ENCODE measurements around the gene BANF2. TPM values are rescaled to one million over a fixed set of nuclear protein-coding genes. Genes with fewer than 3 reads are reported as not detected.

The BANF2 gene
- total RNA-seq, 1 experiment from 2014 or later, result not detected

DNA sequence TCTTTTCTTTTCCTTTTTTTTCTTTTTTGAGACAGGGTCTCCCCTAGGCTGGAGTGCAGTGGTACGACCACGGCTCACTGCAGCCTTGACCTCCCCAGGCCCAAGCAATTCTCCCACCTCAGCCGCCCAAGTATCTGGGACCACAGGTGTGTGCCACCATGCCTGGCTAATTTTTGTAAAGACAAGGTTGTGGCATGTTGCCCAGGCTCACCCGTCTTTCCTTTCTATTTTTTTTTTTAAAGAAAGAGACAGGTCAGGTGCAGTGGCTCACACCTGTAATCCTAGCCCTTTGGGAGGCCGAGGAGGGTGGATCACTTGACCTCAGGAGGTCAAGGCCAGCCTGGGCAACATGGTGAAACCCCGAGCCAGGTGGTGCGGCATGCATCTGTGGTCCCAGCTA lies 16.6 kb downstream of the BANF2 start (continued):
- TF ChIP-seq, protein P1, sequence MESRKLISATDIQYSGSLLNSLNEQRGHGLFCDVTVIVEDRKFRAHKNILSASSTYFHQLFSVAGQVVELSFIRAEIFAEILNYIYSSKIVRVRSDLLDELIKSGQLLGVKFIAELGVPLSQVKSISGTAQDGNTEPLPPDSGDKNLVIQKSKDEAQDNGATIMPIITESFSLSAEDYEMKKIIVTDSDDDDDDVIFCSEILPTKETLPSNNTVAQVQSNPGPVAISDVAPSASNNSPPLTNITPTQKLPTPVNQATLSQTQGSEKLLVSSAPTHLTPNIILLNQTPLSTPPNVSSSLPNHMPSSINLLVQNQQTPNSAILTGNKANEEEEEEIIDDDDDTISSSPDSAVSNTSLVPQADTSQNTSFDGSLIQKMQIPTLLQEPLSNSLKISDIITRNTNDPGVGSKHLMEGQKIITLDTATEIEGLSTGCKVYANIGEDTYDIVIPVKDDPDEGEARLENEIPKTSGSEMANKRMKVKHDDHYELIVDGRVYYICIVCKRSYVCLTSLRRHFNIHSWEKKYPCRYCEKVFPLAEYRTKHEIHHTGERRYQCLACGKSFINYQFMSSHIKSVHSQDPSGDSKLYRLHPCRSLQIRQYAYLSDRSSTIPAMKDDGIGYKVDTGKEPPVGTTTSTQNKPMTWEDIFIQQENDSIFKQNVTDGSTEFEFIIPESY (IDR thresholded peaks at IDR 0.05; ENCODE audit: extremely low read depth, insufficient replicate concordance, low read length), result no peak
- TF ChIP-seq TCF7L2 (IDR thresholded peaks at IDR 0.05; ENCODE audit: borderline replicate concordance, extremely low read depth, insufficient read depth, insufficient read length), result no peak
- TF ChIP-seq, protein P2, sequence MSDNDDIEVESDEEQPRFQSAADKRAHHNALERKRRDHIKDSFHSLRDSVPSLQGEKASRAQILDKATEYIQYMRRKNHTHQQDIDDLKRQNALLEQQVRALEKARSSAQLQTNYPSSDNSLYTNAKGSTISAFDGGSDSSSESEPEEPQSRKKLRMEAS (IDR thresholded peaks at IDR 0.05), result no peak
- no peak for TF ChIP-seq SIN3A (IDR thresholded peaks at IDR 0.05; ENCODE audit: low read depth)
- TF ChIP-seq SP1 (IDR thresholded peaks at IDR 0.05; ENCODE audit: low read depth), result no peak
- no peak for TF ChIP-seq SRF (IDR thresholded peaks at IDR 0.05; ENCODE audit: low read depth)
- TF ChIP-seq ELF1 (IDR thresholded peaks at IDR 0.05; ENCODE audit: borderline replicate concordance, low read depth), result no peak
- TF ChIP-seq, protein P3, sequence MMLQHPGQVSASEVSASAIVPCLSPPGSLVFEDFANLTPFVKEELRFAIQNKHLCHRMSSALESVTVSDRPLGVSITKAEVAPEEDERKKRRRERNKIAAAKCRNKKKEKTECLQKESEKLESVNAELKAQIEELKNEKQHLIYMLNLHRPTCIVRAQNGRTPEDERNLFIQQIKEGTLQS (IDR thresholded peaks at IDR 0.05), result no peak

DNA sequence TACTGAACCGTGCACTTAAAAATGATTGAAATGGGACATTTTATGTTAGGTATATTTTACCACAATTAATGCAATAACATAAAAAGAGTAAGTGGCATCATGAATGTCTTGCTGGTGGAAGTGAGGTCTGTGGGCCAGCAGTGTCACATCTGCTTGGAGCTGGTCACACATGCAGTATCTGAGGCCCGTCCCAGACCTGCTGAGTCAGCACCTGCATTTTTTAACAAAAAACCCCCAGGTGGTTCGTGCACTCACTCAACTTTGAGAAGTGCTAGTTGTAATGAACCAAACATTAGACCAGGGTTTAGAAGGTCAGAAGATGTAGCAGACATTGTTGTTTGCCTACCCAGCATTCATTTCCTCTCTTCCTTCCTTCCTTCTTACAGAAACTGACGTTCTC lies 21.0 kb downstream of the BANF2 start:
- Histone ChIP-seq H3K9ac (ENCODE audit: low read length) (no peak overlapping the region), H2AFZ (ENCODE audit: low read depth, low read length, poor library complexity, severe bottlenecking) (no peak overlapping the region), H4K20me1 (ENCODE audit: insufficient read depth) (no peaks in the 10 kb centered on the region), H3K36me3 (ENCODE audit: control insufficient read depth in 1 of 2, insufficient read depth in 2 of 2, low read length in 2 of 2) (no peaks in the 10 kb centered on the region; a peak in 1 of 4 replicates), H3K79me2 (ENCODE audit: insufficient read depth, low read length) (no peaks in the 10 kb centered on the region), H3K4me3 (replicated peaks in 1 of 2; ENCODE audit: low read depth in 1 of 2, low read length in 2 of 2) (no peak overlapping the region), H3K9me2 (ENCODE audit: insufficient read depth) (no peaks in the 10 kb centered on the region), H3K4me2 (ENCODE audit: low read length) (no peak overlapping the region), H3K9me3 (ENCODE audit: control insufficient read depth in 1 of 2, insufficient read depth in 1 of 2, low read depth in 1 of 2, low read length in 2 of 2) (no peaks in the 10 kb centered on the region), H3K4me1 (ENCODE audit: control insufficient read depth in 1 of 2, insufficient read depth in 2 of 2, low read length in 2 of 2) (no peaks in the 10 kb centered on the region), H3K27me3 (ENCODE audit: insufficient read depth, low read length) (no peaks in the 10 kb centered on the region), H3K27ac (ENCODE audit: low read depth, low read length) (no peak overlapping the region)
- TF ChIP-seq EZH2 (IDR thresholded peaks at IDR 0.05) (no peak), YY1 (IDR thresholded peaks at IDR 0.05; ENCODE audit: extremely low read depth, insufficient replicate concordance, low read depth, low read length) (no peak), POLR2AphosphoS5 (IDR thresholded peaks at IDR 0.05; ENCODE audit: low read depth, low read length) (no peak), SIN3A (IDR thresholded peaks at IDR 0.05; ENCODE audit: low read depth) (no peak), ZFX (IDR thresholded peaks at IDR 0.05) (no peak), SRF (IDR thresholded peaks at IDR 0.05; ENCODE audit: low read depth) (no peak), CBX3 (IDR thresholded peaks at IDR 0.05; ENCODE audit: low read depth) (no peak), SP1 (IDR thresholded peaks at IDR 0.05; ENCODE audit: low read depth) (no peak), POLR2A (IDR thresholded peaks at IDR 0.05; ENCODE audit: borderline replicate concordance, extremely low read depth, insufficient read depth, insufficient read length) (no peak), RAD21 (IDR thresholded peaks at IDR 0.05; ENCODE audit: low read depth) (no peak), EZH2phosphoT487 (IDR thresholded peaks at IDR 0.05; ENCODE audit: borderline replicate concordance) (no peak), ELF1 (IDR thresholded peaks at IDR 0.05; ENCODE audit: borderline replicate concordance, low read depth) (no peak), ZNF274 (IDR thresholded peaks at IDR 0.05; ENCODE audit: low read depth, low read length) (no peak), FOSL1 (IDR thresholded peaks at IDR 0.05; ENCODE audit: low read depth) (no peak), EGR1 (IDR thresholded peaks at IDR 0.05; ENCODE audit: low read depth) (no peak)
- TF ChIP-seq, protein P2 (IDR thresholded peaks at IDR 0.05), result no peak
- TF ChIP-seq, protein P3 (IDR thresholded peaks at IDR 0.05), result no peak
- TF ChIP-seq, protein P4, sequence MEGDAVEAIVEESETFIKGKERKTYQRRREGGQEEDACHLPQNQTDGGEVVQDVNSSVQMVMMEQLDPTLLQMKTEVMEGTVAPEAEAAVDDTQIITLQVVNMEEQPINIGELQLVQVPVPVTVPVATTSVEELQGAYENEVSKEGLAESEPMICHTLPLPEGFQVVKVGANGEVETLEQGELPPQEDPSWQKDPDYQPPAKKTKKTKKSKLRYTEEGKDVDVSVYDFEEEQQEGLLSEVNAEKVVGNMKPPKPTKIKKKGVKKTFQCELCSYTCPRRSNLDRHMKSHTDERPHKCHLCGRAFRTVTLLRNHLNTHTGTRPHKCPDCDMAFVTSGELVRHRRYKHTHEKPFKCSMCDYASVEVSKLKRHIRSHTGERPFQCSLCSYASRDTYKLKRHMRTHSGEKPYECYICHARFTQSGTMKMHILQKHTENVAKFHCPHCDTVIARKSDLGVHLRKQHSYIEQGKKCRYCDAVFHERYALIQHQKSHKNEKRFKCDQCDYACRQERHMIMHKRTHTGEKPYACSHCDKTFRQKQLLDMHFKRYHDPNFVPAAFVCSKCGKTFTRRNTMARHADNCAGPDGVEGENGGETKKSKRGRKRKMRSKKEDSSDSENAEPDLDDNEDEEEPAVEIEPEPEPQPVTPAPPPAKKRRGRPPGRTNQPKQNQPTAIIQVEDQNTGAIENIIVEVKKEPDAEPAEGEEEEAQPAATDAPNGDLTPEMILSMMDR (IDR thresholded peaks at IDR 0.05 in 2 of 3, conservative IDR thresholded peaks at IDR 0.05 in 1 of 3; ENCODE audit: borderline replicate concordance in 1 of 3, insufficient read depth in 1 of 3, low read depth in 2 of 3, low read length in 2 of 3), result no peak
- ATAC-seq, result no peak
- POLR2A ChIA-PET, result no interaction called here
- RAD21 ChIA-PET (ENCODE audit: low non-redundant PET in 1 of 2, low total read pairs in 2 of 2, uncharacterized antibody in 2 of 2, unreplicated experiment in 2 of 2), result no interaction called here
- DNase-seq (ENCODE audit: low read depth, low spot score), result no peak
- no TSS peak for BruUV-seq (replicated peaks)
- intact Hi-C loops (cut with micrococcal nuclease), result no loop called here
- CTCF ChIA-PET, result no interaction called here

Measured in HCT116 (cell line).